ENCODE results near the gene CFAP90.
A peak's percentile ranks its signal among the peaks of the same experiment; 100 is the strongest.

The CFAP90 gene

DNA sequence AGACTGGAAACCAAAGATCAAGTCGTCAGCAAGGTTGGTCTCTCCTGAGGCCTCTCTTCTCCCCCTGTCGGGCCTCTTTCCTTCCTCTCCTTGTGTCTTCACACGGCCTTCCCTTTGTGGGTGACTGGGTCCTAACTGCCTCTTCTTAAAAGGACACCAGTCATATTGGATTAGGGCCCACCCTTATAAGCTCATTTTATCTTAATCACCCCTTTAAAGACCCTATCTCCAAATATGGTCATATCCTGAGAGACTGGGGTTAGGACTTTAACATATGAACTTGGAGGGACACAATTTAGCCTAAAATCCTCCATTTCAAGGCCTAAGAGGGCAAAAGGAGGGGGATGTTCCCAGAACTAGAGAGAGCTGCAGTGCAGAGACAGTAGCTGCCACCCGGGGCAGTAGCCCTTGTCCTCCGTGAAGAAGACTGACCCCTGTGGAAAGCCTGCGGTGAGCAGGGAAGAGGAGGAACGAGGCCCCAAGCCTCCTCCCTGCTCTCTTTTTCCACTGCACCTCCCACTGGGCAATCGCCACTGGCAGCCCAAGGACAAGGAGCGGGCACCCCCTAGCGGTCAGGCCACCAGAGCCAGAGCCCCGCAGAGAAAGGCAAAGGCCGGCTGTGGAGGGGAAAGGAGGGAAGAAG lies 34.9 kb downstream of the CFAP90 start:
- peak; percentile 46 to 52 for DNase-seq

DNA sequence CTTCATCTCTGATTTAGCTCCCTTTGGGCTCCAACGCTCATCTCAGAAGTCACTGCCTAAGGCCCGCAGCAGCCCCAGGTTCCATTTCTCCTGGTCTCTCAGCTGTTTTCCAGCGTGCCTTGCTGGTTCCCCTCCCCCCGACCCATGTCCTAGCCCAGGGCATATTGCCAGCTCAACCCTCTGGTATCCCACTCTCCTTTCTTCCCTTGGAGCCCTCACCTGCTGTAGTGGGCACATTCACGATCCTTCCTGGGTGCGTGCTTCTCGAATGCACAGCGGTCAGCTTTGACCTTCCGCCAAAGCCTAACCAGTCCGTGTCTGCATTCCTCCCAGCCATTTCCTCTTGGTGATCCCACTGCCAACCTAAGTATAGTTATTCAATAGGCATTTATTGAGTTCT lies 36.1 kb downstream of the CFAP90 start:
- no peak for DNase-seq

DNA sequence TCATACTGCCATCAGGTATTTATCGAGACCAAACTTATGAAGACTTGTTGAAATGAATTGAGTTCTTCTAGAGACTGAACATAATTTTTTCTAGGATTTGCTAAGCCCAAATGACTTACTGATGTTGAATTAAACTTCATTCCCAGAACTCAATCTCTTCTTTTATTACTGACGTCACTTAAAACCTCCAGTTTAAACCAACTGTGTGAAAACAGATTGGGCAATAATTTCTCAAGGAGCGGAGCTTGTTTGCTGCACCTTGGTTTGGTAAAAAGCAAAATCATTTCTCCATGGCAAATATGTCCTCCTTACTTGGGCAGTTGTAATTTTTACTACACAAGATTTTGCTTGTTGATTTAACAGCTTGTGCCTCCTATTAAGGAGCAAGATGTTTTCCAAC lies 37.4 kb downstream of the CFAP90 start:
- DNase-seq: no peak

DNA sequence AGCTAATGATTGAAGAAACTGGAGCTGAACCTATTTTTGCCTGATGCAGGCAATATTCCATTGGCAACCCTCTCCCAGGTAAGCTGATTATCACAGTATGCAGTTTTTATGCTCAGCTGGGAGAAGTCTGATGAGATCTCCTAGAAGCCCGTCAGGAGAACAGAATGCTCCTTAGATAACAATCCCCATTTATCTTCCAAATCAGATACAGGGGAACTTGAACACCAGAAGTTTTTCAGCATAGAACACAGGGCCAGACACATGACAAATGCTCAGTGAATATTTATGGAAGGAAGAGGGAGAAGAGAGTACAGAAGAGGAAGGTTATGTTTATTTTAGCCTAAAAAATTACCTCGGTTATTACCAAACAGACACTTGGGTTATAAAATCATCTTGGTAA lies 37.9 kb downstream of the CFAP90 start:
- no peak for DNase-seq

DNA sequence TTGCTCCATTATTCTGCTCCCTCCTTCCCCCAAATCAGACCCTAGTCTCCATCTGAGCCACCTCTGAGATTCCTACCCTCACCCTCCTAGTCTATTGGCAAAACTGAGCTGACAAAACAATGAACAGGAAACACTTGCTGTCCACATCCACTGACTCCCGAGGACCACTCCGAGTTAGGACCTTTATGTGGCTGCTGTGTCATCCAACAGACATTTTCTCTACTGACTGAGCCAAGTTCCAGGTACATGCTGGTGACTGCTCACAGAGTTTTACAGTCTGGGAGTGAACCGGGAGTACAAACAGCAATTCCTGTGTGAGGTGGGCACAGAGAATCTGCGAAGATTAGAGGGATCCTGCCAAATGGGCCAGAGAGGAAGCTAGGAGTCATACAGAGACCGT lies 39.2 kb downstream of the CFAP90 start:
- no peak for DNase-seq

DNA sequence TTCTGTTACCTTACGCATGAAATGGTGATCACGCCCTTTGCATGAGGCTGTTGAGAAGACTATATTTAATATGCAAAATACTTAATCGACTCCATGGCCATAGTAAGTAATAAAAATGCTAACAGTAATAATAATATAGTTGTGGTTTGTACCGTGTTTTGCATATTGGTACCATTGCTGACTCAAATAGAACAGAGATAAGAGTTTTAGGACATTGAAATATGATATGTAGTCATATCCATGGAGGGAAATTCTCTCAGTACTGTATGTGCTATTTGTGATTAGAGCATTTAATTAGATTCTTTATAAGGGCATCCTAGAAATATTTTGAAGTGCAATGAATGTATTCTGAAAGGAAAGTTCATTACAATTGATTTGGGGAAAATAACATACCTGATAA lies 41.9 kb downstream of the CFAP90 start:
- no peak for DNase-seq

DNA sequence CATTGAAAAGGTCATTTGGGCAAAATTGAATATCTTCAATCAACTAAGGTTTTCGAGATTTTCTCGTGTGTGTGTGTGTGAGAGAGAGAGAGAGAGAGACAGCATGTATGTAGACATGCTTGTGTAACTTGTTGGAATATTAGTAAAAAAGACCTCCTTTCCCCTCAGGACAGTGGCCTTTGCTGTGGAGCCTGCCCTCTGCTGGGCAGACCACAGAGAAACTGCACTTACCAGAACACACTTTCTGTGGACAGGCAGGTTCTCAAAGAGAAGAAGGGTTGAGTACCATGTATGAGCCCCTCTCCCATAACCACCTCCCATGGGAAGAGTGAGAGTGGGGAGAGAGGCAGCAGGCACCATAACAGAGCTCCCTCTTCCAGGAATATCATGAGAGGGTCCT lies 45.6 kb downstream of the CFAP90 start:
- DNase-seq: no peak

- no peak for DNase-seq
Measured at GRCh38 chr5:7803937-7804336, 47.0 kb downstream of the CFAP90 start.

- no peak for DNase-seq
Measured at GRCh38 chr5:7802855-7803254, 48.1 kb downstream of the CFAP90 start.

DNA sequence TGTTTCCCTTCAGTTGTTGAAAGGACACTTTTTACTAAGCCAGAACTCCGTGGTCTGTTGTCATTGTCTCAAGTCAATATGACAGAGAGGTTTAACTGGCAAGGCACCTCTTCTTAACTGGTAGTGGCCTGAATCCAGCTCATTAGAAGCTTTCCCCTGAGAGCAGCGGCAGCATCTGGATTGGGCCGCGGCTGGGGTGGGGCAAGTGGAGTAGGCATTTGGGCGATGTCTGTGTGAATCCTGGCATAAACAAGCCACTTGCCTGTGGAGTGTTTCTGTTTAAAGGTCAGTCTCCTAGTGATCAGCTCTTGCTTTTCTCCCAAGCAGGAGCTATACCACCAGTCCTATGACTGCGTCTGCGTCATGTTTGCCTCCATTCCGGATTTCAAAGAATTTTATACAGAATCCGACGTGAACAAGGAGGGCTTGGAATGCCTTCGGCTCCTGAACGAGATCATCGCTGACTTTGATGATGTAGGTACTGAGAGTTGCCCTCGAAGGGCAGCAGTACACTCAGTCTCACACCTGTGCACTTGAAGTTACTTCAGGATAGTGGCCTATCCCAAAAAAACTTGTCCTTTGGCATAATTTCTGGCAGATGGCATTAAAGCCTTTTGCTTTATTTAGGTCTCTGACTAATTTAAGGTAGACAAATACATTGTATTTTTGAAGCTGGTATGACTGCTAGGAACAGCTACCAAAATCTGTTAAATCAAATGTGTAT lies 48.9 kb downstream of the CFAP90 start:
- DNase-seq: no peak

- no peak for DNase-seq
Measured at GRCh38 chr5:7795306-7795705, 55.6 kb downstream of the CFAP90 start.

DNA sequence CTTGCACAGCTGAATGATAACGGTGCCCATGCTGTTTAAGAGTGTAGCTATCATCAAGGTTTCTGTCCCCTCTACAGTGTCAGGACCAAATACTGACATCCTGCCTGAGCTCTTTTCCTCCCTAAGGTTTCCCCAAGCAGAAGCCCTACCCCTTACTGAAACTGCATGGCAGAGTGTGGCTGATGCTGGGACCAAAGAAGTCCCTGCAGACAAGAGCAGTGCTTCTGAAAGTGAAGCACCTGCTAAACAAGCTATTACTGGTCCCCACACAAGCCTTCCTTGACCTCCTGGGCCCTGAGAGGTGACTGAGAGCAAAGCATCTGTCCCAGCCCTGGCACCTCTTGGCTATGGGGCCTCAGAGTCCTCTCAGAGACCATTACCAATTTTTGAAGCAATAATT lies 56.1 kb downstream of the CFAP90 start:
- no peak for DNase-seq

DNA sequence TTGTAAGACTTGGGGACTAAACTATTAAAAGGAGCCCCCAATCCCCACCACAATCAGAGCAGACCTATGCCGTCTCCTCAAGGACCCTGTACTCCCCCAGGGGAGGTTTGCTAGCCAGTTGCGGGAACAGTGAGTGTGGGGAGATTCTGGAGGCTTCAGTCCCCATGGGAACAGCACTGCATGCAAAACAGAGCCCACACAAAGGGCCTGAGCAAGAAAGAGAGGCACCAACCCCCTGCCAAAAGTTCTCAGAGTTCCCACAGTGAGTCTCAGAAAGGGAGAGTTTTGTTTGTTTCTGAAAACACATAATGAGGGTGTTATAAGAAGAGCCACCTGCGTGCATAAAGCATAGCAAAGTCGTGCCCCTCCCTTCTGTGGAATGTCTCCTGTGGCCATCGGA lies 56.6 kb downstream of the CFAP90 start:
- DNase-seq: no peak

DNA sequence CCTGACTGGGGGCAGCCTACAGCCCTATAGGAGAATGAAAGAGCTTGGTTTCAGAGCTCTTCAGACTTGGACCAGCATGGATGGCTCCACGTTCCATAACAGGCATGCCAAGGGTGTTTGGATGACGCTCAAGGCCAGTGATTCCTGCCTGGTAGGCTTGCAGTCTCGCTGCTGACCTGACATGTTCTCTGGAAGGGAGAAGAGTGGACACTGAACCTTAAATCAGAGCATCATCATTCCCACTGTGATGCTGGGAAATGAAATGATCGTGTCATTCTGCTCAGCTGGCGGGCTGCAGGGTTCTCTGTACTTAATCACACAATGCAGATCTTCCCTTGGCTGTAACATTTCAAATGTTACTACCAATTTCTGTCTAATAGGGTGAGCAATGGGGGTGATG lies 57.0 kb downstream of the CFAP90 start:
- no peak for DNase-seq

DNA sequence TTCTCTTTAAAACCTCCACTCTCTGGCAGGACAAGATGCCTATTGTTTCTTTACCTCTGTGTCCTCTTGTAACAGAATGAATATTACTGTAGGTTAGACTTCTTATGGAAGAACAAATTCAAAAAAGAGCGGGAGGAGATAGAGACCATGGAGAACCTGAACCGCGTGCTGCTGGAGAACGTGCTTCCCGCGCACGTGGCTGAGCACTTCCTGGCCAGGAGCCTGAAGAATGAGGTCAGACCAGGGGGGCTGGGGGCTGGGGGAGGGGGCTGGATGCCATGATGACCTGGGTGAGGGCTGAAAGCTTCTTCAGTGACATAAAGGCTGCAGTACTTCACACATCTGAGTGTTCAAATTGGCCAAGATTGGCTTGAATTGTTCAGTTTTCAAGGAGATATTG lies 61.4 kb downstream of the CFAP90 start:
- DNase-seq: no peak

DNA sequence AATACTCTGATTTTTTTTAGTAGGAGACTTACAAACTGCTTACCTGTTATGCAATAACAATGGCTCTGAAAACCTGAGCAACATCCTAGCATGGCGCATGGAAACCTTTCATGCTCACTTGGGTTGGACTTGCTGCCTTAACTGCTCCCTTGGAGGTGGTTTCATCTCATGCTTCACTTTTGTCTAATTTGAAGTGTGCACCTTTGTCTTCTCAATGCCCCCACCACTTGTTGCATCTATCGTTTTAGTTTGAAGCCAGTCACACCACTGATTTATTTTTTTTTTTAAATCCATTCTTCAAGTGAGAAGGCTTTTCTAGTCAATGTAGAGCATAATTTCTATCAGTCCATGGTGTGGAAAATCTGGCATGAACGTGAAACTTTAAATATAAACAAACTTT lies 63.2 kb downstream of the CFAP90 start:
- no peak for DNase-seq

DNA sequence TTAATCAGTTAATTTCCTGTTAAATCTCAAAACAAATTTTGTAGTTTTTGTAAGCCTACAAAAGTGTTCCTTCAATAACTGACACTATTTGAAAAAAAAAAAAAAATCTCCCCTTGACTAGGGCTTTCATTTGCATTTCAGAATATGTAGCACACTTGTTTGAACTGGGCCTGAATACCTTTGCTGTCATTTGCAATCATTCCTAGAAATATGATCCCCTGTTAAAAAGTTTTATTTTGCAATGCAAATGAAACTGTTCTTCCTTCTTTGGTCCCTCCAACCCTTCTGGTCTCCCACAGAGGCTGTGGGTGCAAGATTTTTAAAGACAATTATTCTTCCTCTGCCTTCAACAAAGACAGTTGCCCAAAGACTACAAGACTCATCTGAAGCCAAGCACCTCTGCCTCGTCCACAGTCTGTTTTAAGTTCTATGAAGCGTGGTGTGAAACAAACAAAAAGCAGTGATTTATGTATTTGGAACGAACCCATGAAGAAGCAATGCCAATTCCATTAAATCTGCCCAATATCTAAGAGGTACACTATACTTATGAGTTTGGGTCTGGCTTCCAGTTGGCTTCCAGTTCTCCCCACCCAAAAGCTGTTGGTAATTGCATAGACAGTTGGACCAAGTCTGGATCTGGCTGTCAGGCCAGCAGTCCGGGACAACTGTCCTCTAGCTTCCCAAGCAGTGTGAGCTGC lies 66.1 kb downstream of the CFAP90 start:
- DNase-seq: no peak

DNA sequence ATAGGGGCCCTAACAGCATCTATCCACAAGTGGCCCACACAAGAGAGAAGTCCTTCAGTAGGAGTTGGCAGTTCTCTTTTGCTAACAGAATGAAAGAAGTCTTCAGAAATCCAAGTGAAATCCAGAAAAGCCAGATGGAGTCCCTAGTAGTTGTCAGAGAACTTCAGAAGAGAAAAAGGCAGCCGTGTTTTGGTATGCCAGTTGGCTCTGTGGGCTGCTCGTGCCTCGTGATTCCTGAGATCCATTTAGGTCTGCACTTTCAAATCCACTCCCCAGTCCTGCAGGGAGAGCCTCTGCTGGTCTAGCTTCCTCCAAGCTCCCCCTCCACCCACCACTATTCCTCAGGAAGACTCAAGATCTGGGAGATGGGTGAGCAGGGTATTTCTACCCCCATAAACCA lies 69.0 kb downstream of the CFAP90 start:
- no peak for DNase-seq
